ENCODE results near the gene GJC2. TPM values are rescaled to one million over a fixed set of nuclear protein-coding genes. Genes with fewer than 3 reads are reported as not detected.
"Not testable (repeated sequence)": the region's sequence is repeated elsewhere in the genome, so short reads cannot be mapped to it uniquely, and the experiment has no call there.

GJC2 gene
- total RNA-seq, 3 donors from 2014 or later, result 0.55 to 8.9 (median 1.5) TPM

GRCh38 chr1:228171221-228171891, 21.6 kb downstream of the GJC2 start:
- no peak overlapping the region for H3K4me3 ChIP-seq

GRCh38 chr1:228172591-228173527, 23.1 kb downstream of the GJC2 start:
- intact Hi-C loops (cut with DNase I, micrococcal nuclease), result no loop called here
- ATAC-seq, result no peak

More at GRCh38 chr1:228171221-228171891, 21.6 kb downstream of the GJC2 start:
- H3K4me1 ChIP-seq (ENCODE audit: low read depth), result peaks cover 7% of the 10 kb centered on the region
- TF ChIP-seq, protein P1, sequence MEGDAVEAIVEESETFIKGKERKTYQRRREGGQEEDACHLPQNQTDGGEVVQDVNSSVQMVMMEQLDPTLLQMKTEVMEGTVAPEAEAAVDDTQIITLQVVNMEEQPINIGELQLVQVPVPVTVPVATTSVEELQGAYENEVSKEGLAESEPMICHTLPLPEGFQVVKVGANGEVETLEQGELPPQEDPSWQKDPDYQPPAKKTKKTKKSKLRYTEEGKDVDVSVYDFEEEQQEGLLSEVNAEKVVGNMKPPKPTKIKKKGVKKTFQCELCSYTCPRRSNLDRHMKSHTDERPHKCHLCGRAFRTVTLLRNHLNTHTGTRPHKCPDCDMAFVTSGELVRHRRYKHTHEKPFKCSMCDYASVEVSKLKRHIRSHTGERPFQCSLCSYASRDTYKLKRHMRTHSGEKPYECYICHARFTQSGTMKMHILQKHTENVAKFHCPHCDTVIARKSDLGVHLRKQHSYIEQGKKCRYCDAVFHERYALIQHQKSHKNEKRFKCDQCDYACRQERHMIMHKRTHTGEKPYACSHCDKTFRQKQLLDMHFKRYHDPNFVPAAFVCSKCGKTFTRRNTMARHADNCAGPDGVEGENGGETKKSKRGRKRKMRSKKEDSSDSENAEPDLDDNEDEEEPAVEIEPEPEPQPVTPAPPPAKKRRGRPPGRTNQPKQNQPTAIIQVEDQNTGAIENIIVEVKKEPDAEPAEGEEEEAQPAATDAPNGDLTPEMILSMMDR (IDR thresholded peaks at IDR 0.05), result no peak
- no peaks in the 10 kb centered on the region for H3K36me3 ChIP-seq (ENCODE audit: low read depth)
- intact Hi-C loops (cut with DNase I, micrococcal nuclease), result no loop called here
- no peak for ATAC-seq
- H3K9me3 ChIP-seq, result no peaks in the 10 kb centered on the region
- peak in 1 of 3 donors; percentile 15 for DNase-seq

GRCh38 chr1:228173528-228174481, 24.1 kb downstream of the GJC2 start:
- DNase-seq, result peak in 2 of 3 donors; percentile 33 to 63
- H3K4me1 ChIP-seq (ENCODE audit: low read depth); H3K4me3 ChIP-seq; intact Hi-C loops (cut with DNase I, micrococcal nuclease); H3K36me3 ChIP-seq (ENCODE audit: low read depth); H3K9me3 ChIP-seq: not testable (repeated sequence)
- peak; percentile 57 for ATAC-seq

More at GRCh38 chr1:228172591-228173527, 23.1 kb downstream of the GJC2 start:
- Histone ChIP-seq H3K4me1 (ENCODE audit: low read depth) (no peaks in the 10 kb centered on the region), H3K4me3 (no peak overlapping the region), H3K36me3 (ENCODE audit: low read depth) (no peaks in the 10 kb centered on the region), H3K9me3 (no peaks in the 10 kb centered on the region)
- no peak for DNase-seq
- TF ChIP-seq, protein P1 (IDR thresholded peaks at IDR 0.05), result no peak

GRCh38 chr1:228174482-228175315, 25.0 kb downstream of the GJC2 start:
- intact Hi-C loops (cut with DNase I, micrococcal nuclease), result no loop called here
- no peaks in the 10 kb centered on the region for H3K9me3 ChIP-seq
- no peak overlapping the region for H3K4me3 ChIP-seq
- no peaks in the 10 kb centered on the region for H3K36me3 ChIP-seq (ENCODE audit: low read depth)
- H3K4me1 ChIP-seq (ENCODE audit: low read depth), result no peaks in the 10 kb centered on the region
- peak in 2 of 3 donors; percentile 34 to 60 for DNase-seq
- TF ChIP-seq, protein P1 (IDR thresholded peaks at IDR 0.05), result no peak
- peak; percentile 53 for ATAC-seq

- intact Hi-C loops (cut with DNase I, micrococcal nuclease), result no loop called here
- TF ChIP-seq, protein P1 (IDR thresholded peaks at IDR 0.05), result no peak
- Histone ChIP-seq H3K36me3 (ENCODE audit: low read depth) (no peaks in the 10 kb centered on the region), H3K4me3 (no peak overlapping the region), H3K4me1 (ENCODE audit: low read depth) (no peaks in the 10 kb centered on the region), H3K9me3 (no peaks in the 10 kb centered on the region)
- DNase-seq (no peak), ATAC-seq (no peak)
Observed at GRCh38 chr1:228175316-228176023, 25.7 kb downstream of the GJC2 start.
